Stimulated activated CD8-positive, alpha-beta memory T cell treated with anti-CD3 and anti-CD28 coated beads, Interleukin-12 subunit alpha, Interleukin-12 subunit beta, amount 100 ng/mL, for 1 hour (primary cell): ENCODE measurements around the gene RXFP4.
A peak's percentile ranks its signal among the peaks of the same experiment; 100 is the strongest.

Source experiments
- DNase-seq: peaks from one replicate; pipeline ENCODE4 v3.0.0-alpha.2; 2020; ENCODE audit warnings: low read depth

RXFP4 gene

GRCh38 chr1:155961937-155962336 lies 20.5 kb downstream of the RXFP4 start:
- no peak for DNase-seq

DNA sequence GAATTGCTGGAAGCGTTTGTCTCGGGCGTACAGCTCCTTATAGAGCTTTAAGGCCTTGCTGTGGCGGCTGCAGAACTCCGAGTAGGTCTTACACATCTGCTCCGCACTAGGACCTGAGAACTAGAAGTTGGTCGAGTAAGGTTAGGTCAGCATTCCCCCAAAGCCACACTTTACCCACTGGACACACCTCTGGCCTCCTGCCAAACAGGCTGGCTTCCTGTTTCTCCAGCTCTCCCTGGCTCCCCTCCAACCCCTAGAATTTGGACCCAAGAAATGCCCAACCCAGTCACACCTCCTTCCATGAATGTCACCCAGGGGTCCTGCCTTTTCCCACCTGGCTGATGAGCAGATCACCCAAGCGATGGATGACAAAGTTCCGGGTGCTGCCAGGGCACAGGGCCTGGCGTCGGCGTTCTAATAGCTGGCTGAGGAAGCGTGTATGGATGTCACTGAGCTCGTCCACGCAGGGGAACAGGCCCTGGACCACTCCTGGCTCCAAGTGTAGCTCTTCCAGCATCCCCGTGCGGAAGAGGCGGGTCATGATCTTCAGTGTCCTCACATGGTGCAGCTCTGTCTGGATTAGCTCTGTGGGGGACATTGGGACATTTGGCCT lies 21.3 kb downstream of the RXFP4 start:
- no peak for DNase-seq

DNA sequence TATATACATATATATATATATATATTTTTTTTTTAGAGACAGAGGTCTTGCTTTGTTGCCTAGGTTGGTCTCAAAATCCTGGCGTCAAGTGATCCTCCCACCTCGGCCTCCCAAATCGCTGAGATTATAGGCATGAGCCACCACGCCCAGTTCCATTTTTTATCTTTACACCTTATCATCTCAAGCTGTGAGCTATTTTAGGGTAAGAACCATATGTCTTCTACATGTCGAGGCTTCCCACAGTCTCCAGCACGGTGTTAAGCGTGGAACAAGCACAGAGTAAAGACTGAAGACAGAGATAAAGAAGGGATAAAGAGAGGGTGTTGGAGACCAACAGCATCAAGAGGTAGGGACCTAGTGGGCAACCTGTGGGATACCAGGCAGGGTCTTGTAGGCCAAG lies 22.8 kb downstream of the RXFP4 start:
- no peak for DNase-seq

GRCh38 chr1:155966135-155966534 lies 24.7 kb downstream of the RXFP4 start:
- DNase-seq, result no peak

- no peak for DNase-seq
These were observed 25.3 kb downstream of the RXFP4 start for GRCh38 chr1:155966750-155967149.

DNA sequence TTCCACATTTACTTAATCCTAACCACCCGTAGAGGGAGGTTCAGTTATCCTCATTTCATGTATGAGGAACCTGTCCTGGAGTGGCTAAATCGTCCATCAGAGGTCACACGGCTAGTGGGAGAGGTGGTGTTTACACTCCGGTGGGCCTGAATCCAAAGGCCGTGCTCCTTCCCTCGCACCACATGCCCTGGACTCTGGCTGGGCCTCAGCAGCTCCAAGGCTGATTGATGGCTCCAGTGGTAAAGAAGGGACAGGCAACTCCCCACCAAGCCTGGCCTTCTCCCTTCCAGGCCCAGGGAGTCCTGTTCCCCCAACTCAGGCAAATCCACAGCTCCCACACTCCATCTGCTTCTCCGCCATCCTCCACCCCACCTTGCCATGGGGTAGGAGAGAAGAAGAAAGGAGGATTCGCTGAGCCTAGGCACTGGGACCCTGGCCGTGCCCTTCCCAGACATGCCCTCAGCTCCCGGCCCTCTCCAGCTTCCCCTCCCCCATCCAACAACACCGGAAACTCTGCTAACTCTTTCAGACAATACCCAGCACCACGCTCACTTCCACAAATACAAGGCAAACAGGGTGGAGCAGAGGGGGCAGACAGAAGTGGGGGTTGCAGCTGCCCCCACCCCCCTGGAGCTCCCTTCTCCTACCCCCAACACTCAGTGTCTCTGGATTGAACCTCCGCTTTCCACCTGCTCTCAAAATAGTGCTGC lies 26.1 kb downstream of the RXFP4 start:
- DNase-seq, result no peak

- DNase-seq, result no peak
These were observed 26.6 kb downstream of the RXFP4 start for GRCh38 chr1:155968051-155968400.

- no peak for DNase-seq
These were observed 27.2 kb downstream of the RXFP4 start for GRCh38 chr1:155968670-155969069.

GRCh38 chr1:155969377-155969791 lies 27.9 kb downstream of the RXFP4 start:
- no peak for DNase-seq

GRCh38 chr1:155970531-155971167 lies 29.2 kb downstream of the RXFP4 start:
- DNase-seq, result no peak

GRCh38 chr1:155971910-155972809 lies 30.7 kb downstream of the RXFP4 start:
- DNase-seq, result no peak

GRCh38 chr1:155973723-155974122 lies 32.3 kb downstream of the RXFP4 start:
- no peak for DNase-seq

DNA sequence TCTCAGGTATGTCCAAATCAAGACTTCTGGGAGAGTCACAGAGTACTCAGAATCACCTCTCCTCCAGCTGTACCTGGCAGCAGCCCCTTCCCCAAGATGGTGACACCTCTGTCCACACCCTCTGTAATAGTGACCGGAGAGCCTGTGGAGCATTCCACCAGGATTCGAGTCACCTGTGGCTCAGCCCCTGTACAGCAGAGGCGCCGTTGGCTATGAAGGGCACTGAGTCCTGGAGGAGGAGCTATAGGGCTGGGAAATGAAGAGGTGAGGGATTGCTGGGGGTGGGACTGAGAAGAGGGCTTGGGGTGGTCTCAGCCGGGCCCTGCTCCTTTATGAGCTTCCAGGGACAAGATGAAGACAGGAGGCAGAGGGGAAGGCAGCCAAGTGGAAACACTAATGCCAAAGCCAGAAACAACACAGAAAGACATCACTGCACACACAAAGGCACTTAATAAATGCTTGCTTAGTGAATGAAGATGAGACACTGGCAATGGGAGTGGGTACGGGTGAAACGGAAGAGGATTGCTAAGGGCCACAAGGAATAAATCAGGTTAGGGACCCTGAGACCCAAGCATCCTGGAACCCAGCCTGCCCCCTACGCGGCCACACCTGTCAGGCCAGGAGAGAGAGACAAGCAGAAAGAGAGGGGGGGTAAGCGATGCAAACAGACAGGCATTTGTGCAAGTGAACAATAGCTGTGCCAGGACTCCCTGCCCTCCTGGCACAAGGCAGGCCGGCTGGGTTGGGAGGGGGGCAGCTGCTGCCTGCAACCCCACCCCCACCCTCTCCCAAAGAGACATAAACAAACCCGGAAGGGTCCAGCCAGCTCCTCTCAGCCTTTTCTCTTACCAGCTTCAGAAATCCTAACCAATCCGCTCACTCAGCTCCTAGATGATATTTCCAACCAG lies 33.0 kb downstream of the RXFP4 start:
- no peak for DNase-seq

GRCh38 chr1:155975375-155976061 lies 34.1 kb downstream of the RXFP4 start:
- no peak for DNase-seq

DNA sequence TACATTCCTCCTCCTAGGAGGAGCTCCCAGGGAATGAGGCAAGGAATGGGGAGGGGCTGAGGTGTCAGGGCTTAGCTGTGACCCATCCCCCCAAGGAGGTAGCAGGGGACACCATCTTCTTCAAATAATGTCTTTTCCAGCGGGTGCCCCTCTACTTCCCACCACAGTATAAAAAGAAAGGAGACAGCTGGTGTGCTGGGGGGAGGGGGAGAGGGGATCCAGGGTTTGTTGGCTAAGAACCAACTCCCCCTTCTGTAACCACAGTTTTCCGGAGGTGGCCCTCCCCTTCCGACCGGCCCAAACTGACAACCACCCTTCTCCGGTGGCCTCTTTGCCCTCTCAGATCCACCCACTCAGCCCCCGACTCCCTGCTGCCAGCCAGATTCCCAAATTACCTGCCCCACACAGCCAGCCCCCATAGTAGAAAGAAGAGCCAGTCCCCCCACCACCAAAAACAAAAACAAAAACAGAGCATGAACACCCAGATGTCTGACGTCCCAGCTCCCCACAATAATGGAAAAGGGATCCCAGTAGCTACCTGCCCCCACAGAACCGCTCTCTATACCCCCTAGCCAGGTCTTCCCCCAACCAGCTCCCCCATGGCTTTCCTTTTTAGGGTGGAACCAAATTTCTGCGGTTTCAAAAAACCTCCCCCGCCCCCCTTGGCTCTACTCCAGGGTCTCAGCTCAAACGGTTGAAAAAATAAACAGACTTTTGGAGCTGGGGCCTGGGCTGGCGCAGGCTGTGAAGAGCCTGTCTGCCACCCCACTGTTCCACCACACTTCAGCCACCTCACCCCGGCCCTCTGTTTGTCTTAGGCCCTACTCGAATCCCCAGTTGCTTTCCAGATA lies 34.8 kb downstream of the RXFP4 start:
- peak; percentile 58 for DNase-seq

- no peak for DNase-seq
These were observed 35.7 kb downstream of the RXFP4 start for GRCh38 chr1:155976913-155977689.

DNA sequence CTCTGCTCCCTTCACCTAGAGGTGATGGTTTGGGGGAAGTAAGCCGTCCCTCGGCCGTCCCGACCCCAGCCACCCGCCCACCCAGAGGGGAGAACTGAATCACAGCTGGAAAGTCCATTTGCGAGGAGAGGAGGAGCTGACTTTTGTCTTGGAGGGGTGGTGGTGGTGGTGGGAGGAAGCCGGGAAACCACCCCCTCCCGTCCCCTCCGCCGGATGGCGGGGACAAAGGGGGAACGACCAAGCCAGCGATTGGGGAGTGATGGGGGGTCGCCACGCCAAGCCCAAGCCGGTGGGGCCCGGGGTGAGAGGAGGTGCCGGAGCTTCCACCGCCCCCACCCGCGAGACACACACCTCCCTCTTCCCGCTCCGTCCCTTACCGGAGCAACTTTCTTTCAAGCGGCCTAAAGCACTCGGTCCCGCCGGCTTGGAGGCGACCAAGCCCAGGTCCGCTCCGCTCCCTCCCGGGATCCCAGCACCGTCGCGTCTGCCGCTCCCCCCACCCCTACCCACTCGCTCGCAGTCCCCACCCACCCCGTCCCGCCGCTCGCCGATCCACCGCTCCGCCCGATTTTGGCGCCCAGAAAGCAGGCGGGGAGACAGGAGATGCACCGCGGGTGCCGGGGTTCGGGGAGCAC lies 36.4 kb downstream of the RXFP4 start:
- peak; percentile 52 for DNase-seq

DNA sequence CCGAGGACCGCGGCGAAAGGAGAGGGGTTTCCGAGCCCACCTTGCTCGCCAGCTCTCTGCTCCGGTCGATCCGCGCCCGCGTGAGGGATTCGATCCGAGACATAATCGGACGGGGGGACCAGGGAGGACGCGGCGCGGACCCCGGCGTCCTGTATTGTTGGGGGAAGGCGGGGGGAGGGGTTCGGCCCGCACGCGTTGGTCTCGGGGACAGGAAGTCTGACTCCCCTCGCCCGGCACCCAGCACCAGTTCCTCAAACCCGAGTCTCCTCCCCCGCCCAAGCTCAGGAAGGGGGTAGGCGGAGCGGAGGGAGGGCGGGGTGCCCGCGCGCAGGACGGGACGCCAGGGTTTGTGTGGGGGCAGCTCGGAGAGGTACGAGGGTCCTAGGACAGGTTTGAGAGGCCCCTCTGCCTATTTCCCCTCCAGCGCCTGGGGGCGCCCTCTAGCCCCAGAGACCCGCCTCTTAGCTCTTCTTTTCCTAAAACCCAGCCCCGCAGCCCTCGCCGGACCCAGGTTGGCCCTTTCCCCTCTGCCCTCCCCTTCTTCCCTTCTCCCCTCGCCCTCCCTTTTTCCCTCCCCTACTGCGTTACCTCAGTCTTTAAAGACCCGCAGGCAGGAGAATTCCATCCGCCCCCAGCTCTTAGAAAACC lies 37.0 kb downstream of the RXFP4 start, which contains the start of gene ARHGEF2:
Gene ARHGEF2 (minus strand): TSS at position 223 of the 648 bp plus-strand sequence. CDS start 120 bp downstream, at position 103.
- DNase-seq, result peak; percentile 73
